WI38 (cell line): ENCODE measurements around the gene OR2V2.

Experiments used
- H3K4me3 ChIP-seq: 2 replicates; pipeline ENCODE4 v1.5.1; 2011; ENCODE audit warnings: low read depth, mild to moderate bottlenecking, control low read depth, low read length
- CTCF ChIP-seq: IDR thresholded peaks from 2 replicates; pipeline ENCODE4 v1.5.1; 2012; ENCODE audit warnings: low read depth, mild to moderate bottlenecking, control low read depth, low read length

OR2V2 gene

GRCh38 chr5:181182651-181183050, 35.3 kb downstream of the OR2V2 start:
- no peak overlapping the region for H3K4me3 ChIP-seq
- TF ChIP-seq CTCF: no peak

GRCh38 chr5:181184845-181185216, 37.4 kb downstream of the OR2V2 start:
- H3K4me3 ChIP-seq: no peak overlapping the region
- TF ChIP-seq CTCF: no peak

- no peak overlapping the region for H3K4me3 ChIP-seq
- no peak for TF ChIP-seq CTCF
Measured at GRCh38 chr5:181185560-181185959, 38.2 kb downstream of the OR2V2 start.

- no peak for TF ChIP-seq CTCF
- no peak overlapping the region for H3K4me3 ChIP-seq
Measured at GRCh38 chr5:181186022-181186421, 38.6 kb downstream of the OR2V2 start.

- H3K4me3 ChIP-seq: peak overlapping the region; percentile 82
- no peak for TF ChIP-seq CTCF
Measured at GRCh38 chr5:181186986-181187499, 39.7 kb downstream of the OR2V2 start.

GRCh38 chr5:181187500-181188213, 40.3 kb downstream of the OR2V2 start:
- H3K4me3 ChIP-seq: peak overlapping the region; percentile 82
- no peak for TF ChIP-seq CTCF

- peak overlapping the region; percentile 82 for H3K4me3 ChIP-seq
- TF ChIP-seq CTCF: no peak
Measured at GRCh38 chr5:181188700-181189362, 41.4 kb downstream of the OR2V2 start.
